Panc1 (cell line): Measurements from ENCODE around the gene CAV1. TPM values are rescaled to one million over a fixed set of nuclear protein-coding genes. Genes with fewer than 3 reads are reported as not detected.
A peak's percentile ranks its signal among the peaks of the same experiment; 100 is the strongest.

Experiments
- ATAC-seq: fragments of 200-7000 bp; cut with Tn5 transposase; 2 replicates; pipeline ENCODE4 v1.9.1; 2020; ENCODE audit warnings: mild to moderate bottlenecking, moderate library complexity
- BruUV-seq: library from RNA; stranded (reverse); fragments of 400-500 nt; replicated peaks from 2 replicates; lab custom pipeline; 2021; lab: Mats Ljungman, UMichigan
- CTCF ChIA-PET: fragments of 300-600 bp; sonication (Branson Sonifier 250); formaldehyde crosslinking; loops from one replicate; lab custom pipeline; 2022; ENCODE audit warnings: antibody characterized with exemption; lab: Charles Lee
- POLR2A ChIA-PET: fragments of 300-600 bp; sonication (Branson Sonifier 250); formaldehyde crosslinking; loops from one replicate; lab custom pipeline; 2022; ENCODE audit warnings: antibody characterized with exemption; lab: Charles Lee
- DNase-seq: peaks from one replicate; pipeline ENCODE4 v3.0.0-alpha.2; 2010; ENCODE audit warnings: low read depth, low spot score
- H3K27ac ChIP-seq: 2 replicates; pipeline ENCODE4 v1.5.1; 2011; ENCODE audit warnings: mild to moderate bottlenecking, low read length, inconsistent platforms
- H3K27me3 ChIP-seq: fragments of 200-500 bp; sonication (Bioruptor generic); 2 replicates; pipeline ENCODE4 v1.6.0; 2014; ENCODE audit warnings: low read length, inconsistent platforms; ENCODE audit not compliant: control insufficient read depth, insufficient read depth
- H3K36me3 ChIP-seq: fragments of 200-500 bp; sonication (Bioruptor generic); 2 replicates; pipeline ENCODE4 v1.5.1; 2014; ENCODE audit warnings: inconsistent platforms, mild to moderate bottlenecking, low read length, moderate library complexity; ENCODE audit not compliant: control insufficient read depth, insufficient read depth
- H3K4me1 ChIP-seq: 2 replicates; pipeline ENCODE4 v1.5.1; 2011; ENCODE audit warnings: inconsistent platforms, mild to moderate bottlenecking, low read length, moderate library complexity; ENCODE audit not compliant: control insufficient read depth, insufficient read depth
- H3K4me3 ChIP-seq, 2 experiments: 2 replicates each; pipeline ENCODE4 v1.5.1; 2011 to 2012; ENCODE audit warnings: low read depth in 2 of 2, low read length in 2 of 2, mild to moderate bottlenecking in 2 of 2, inconsistent platforms in 1 of 2, moderate library complexity in 1 of 2
- H3K9me3 ChIP-seq: fragments of 200-500 bp; sonication (Bioruptor generic); 2 replicates; pipeline ENCODE4 v1.5.1; 2014; ENCODE audit warnings: low read depth, mild to moderate bottlenecking, inconsistent platforms, low read length, moderate library complexity; ENCODE audit not compliant: control insufficient read depth, insufficient read depth
- POLR2AphosphoS5 ChIP-seq: IDR thresholded peaks from 2 replicates; pipeline ENCODE4 v1.6.1; 2012; ENCODE audit warnings: mild to moderate bottlenecking, low read depth, low read length, moderate library complexity
- SIN3A ChIP-seq: IDR thresholded peaks from 2 replicates; pipeline ENCODE4 v1.6.1; 2012; ENCODE audit warnings: low read depth, mild to moderate bottlenecking, low read length, moderate library complexity, borderline replicate concordance; ENCODE audit not compliant: insufficient read depth
- TCF7L2 ChIP-seq: IDR thresholded peaks from 2 replicates; pipeline ENCODE4 v1.6.1; 2011; ENCODE audit warnings: mild to moderate bottlenecking, low read depth, low read length, inconsistent platforms
- in situ Hi-C: cut with HindIII; loops from 2 replicates; pipeline ENCODE4 v1.10.0; 2016; ENCODE audit warnings: low sequenced_read_pairs, low pct_unique_long_range_greater_than_20kb
- intact Hi-C: fragments of 100-400 bp; cut with micrococcal nuclease; formaldehyde crosslinking; loops from one replicate; pipeline ENCODE4 v1.10.0; 2022; ENCODE audit not compliant: unreplicated experiment
- total RNA-seq: library from RNA; stranded (reverse); gene quantifications from one replicate; pipeline ENCODE4 v1.2.1, GENCODE V29; 2021; ENCODE audit not compliant: unreplicated experiment
- TF ChIP-seq, protein P1 (sequence below), 2 experiments: IDR thresholded peaks; 2 replicates each; pipeline ENCODE4 v1.6.1; 2011 to 2012; ENCODE audit warnings: low read depth in 2 of 2, control low read depth in 1 of 2, low read length in 1 of 2, mild to moderate bottlenecking in 1 of 2, moderate library complexity in 1 of 2; ENCODE audit not compliant: insufficient read depth in 1 of 2
- TF ChIP-seq, protein P2 (sequence below): fragments of 450-650 bp; IDR thresholded peaks from 2 replicates; pipeline ENCODE4 v1.5.1; 2017; ENCODE audit warnings: mild to moderate bottlenecking

Gene CAV1
- total RNA-seq, 1 experiment from 2014 or later, result 496 TPM

DNA sequence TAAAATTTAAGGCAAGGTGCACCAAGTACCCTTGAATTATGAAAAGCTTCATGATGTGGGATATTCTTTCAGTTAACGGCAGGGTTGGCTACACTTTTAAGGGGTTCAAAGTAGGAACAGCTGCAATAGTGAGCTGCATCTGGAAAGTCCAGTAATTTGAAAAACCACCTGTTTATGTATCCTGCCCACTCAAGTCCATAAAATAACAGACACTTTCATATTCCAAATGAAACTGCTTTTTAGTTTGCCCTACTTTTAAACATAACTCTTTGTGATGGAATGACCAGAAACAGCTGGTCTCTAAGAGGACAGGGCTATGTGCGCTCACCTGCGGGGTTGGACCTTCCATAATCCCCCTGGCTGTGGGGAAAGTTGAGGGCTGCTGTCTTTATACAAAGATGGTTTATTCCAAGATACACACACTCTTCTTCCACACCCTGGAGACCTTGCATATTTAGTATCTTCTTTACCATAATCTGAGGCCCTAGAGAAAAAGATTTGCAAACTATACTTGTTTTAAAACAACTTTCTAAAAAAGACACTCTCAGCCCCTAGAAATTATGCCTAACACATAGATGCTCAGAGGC is 7.4 kb downstream of the CAV1 start:
- Histone ChIP-seq H3K36me3 (peaks cover 64% of the 10 kb centered on the region), H3K27ac (peak overlapping the region; percentile 80), H3K9me3 (no peaks in the 10 kb centered on the region), H3K4me3 (0 out of 4 replicates have a peak overlapping the region, but pooled peaks of 1 of the 2 experiments have one; percentile 8), H3K4me1 (peaks cover 68% of the 10 kb centered on the region), H3K27me3 (no peaks in the 10 kb centered on the region)
- TF ChIP-seq, protein P1, sequence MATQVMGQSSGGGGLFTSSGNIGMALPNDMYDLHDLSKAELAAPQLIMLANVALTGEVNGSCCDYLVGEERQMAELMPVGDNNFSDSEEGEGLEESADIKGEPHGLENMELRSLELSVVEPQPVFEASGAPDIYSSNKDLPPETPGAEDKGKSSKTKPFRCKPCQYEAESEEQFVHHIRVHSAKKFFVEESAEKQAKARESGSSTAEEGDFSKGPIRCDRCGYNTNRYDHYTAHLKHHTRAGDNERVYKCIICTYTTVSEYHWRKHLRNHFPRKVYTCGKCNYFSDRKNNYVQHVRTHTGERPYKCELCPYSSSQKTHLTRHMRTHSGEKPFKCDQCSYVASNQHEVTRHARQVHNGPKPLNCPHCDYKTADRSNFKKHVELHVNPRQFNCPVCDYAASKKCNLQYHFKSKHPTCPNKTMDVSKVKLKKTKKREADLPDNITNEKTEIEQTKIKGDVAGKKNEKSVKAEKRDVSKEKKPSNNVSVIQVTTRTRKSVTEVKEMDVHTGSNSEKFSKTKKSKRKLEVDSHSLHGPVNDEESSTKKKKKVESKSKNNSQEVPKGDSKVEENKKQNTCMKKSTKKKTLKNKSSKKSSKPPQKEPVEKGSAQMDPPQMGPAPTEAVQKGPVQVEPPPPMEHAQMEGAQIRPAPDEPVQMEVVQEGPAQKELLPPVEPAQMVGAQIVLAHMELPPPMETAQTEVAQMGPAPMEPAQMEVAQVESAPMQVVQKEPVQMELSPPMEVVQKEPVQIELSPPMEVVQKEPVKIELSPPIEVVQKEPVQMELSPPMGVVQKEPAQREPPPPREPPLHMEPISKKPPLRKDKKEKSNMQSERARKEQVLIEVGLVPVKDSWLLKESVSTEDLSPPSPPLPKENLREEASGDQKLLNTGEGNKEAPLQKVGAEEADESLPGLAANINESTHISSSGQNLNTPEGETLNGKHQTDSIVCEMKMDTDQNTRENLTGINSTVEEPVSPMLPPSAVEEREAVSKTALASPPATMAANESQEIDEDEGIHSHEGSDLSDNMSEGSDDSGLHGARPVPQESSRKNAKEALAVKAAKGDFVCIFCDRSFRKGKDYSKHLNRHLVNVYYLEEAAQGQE (IDR thresholded peaks at IDR 0.05; ENCODE audit: insufficient read depth in 1 of 2, low read depth in 2 of 2, low read length in 1 of 2), result no peak
- no peak; the same call in none of the 2 replicates for TF ChIP-seq POLR2AphosphoS5
- TF ChIP-seq, protein P2, sequence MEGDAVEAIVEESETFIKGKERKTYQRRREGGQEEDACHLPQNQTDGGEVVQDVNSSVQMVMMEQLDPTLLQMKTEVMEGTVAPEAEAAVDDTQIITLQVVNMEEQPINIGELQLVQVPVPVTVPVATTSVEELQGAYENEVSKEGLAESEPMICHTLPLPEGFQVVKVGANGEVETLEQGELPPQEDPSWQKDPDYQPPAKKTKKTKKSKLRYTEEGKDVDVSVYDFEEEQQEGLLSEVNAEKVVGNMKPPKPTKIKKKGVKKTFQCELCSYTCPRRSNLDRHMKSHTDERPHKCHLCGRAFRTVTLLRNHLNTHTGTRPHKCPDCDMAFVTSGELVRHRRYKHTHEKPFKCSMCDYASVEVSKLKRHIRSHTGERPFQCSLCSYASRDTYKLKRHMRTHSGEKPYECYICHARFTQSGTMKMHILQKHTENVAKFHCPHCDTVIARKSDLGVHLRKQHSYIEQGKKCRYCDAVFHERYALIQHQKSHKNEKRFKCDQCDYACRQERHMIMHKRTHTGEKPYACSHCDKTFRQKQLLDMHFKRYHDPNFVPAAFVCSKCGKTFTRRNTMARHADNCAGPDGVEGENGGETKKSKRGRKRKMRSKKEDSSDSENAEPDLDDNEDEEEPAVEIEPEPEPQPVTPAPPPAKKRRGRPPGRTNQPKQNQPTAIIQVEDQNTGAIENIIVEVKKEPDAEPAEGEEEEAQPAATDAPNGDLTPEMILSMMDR, result no peak
- no peak for TF ChIP-seq SIN3A
- no peak for TF ChIP-seq TCF7L2
- BruUV-seq, result no TSS peak
- POLR2A ChIA-PET, result no interaction called here
- in situ Hi-C loops (no loop called here), intact Hi-C loops (no loop called here)
- DNase-seq (no peak), ATAC-seq (no peak)
- CTCF ChIA-PET, result no interaction called here

GRCh38 chr7:116534790-116535189 is 10.0 kb downstream of the CAV1 start:
- no TSS peak for BruUV-seq
- peak overlapping the region; percentile 49; the same call in 1 of the 2 replicates for H3K27ac ChIP-seq
- no peak overlapping the region for H3K4me3 ChIP-seq
- ATAC-seq (no peak), DNase-seq (no peak)
- no peak for TF ChIP-seq SIN3A
- TF ChIP-seq, protein P1 (IDR thresholded peaks at IDR 0.05; ENCODE audit: insufficient read depth in 1 of 2, low read depth in 2 of 2, low read length in 1 of 2), result no peak
- TF ChIP-seq, protein P2, result no peak
- TF ChIP-seq TCF7L2, result no peak
- TF ChIP-seq POLR2AphosphoS5, result no peak
- peaks cover 67% of the 10 kb centered on the region for H3K36me3 ChIP-seq
- no peaks in the 10 kb centered on the region for H3K27me3 ChIP-seq
- CTCF ChIA-PET, result interaction anchor here (0.7 kb wide), 1 partner anchor 292 kb away, joined by 3 read pairs; no protein-coding TSS in a partner anchor
- in situ Hi-C loops, result no loop called here
- POLR2A ChIA-PET, result no interaction called here
- H3K4me1 ChIP-seq, result peaks cover 65% of the 10 kb centered on the region
- intact Hi-C loops, result no loop called here
- H3K9me3 ChIP-seq, result no peaks in the 10 kb centered on the region
